DMS153 treated with DMSO at 0.1 percent for 48 hours (cell line): Measurements from ENCODE around the gene CDKN1A.
A peak's percentile ranks its signal among the peaks of the same experiment; 100 is the strongest.

Experiments
- DNase-seq: peaks from one replicate; lab custom pipeline; 2025; ENCODE audit not compliant: unreplicated experiment; lab: John Stamatoyannopoulos, UW

Gene CDKN1A

DNA sequence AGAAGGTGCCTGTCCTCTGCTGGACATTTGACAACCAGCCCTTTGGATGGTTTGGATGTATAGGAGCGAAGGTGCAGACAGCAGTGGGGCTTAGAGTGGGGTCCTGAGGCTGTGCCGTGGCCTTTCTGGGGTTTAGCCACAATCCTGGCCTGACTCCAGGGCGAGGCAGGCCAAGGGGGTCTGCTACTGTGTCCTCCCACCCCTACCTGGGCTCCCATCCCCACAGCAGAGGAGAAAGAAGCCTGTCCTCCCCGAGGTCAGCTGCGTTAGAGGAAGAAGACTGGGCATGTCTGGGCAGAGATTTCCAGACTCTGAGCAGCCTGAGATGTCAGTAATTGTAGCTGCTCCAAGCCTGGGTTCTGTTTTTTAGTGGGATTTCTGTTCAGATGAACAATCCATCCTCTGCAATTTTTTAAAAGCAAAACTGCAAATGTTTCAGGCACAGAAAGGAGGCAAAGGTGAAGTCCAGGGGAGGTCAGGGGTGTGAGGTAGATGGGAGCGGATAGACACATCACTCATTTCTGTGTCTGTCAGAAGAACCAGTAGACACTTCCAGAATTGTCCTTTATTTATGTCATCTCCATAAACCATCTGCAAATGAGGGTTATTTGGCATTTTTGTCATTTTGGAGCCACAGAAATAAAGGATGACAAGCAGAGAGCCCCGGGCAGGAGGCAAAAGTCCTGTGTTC lies 1.3 kb upstream of the CDKN1A start:
- no peak for DNase-seq

DNA sequence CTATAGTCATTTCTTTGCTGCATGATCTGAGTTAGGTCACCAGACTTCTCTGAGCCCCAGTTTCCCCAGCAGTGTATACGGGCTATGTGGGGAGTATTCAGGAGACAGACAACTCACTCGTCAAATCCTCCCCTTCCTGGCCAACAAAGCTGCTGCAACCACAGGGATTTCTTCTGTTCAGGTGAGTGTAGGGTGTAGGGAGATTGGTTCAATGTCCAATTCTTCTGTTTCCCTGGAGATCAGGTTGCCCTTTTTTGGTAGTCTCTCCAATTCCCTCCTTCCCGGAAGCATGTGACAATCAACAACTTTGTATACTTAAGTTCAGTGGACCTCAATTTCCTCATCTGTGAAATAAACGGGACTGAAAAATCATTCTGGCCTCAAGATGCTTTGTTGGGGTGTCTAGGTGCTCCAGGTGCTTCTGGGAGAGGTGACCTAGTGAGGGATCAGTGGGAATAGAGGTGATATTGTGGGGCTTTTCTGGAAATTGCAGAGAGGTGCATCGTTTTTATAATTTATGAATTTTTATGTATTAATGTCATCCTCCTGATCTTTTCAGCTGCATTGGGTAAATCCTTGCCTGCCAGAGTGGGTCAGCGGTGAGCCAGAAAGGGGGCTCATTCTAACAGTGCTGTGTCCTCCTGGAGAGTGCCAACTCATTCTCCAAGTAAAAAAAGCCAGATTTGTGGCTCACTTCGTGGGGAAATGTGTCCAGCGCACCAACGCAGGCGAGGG lies 594 bp upstream of the CDKN1A start:
- no peak for DNase-seq

DNA sequence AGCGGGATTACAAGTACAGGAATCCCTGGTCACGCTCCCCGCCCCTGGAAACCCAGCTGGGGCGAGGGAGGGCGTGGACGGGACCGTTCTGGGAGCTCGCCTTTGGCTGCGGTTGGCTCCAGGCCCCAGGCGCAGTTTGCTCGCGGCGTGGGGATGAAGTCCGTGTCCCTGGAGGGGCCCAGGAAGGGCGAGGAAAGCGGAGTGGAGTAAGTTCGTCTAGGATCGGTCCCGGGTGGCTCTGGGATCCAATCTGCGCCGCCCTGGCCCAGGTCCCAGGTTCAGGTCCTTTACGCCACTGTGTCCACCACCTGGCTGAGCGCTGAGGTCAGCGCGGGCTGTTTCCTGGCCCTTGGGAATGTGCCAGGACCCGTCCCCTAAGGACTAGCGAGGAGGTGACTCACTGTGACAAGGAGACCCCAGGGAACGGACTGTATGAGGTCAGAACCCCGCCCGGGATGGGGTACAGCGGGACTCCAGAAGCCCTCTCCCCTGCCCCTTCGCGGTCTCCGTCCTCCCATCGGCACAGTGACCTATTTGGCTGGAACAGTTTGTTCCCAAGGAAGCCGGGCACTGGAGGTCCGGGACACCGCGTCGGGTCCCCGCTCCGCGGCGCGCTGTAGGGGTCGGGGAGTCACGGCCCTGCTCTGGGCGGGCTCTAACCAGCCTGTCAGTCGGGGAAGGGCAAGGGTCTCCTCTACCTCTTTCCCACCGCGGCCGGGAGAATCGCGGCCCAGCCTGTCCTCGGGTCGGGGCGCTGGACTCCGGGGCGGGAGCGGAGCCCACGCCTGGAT lies 724 bp downstream of the CDKN1A start:
- DNase-seq = no peak

DNA sequence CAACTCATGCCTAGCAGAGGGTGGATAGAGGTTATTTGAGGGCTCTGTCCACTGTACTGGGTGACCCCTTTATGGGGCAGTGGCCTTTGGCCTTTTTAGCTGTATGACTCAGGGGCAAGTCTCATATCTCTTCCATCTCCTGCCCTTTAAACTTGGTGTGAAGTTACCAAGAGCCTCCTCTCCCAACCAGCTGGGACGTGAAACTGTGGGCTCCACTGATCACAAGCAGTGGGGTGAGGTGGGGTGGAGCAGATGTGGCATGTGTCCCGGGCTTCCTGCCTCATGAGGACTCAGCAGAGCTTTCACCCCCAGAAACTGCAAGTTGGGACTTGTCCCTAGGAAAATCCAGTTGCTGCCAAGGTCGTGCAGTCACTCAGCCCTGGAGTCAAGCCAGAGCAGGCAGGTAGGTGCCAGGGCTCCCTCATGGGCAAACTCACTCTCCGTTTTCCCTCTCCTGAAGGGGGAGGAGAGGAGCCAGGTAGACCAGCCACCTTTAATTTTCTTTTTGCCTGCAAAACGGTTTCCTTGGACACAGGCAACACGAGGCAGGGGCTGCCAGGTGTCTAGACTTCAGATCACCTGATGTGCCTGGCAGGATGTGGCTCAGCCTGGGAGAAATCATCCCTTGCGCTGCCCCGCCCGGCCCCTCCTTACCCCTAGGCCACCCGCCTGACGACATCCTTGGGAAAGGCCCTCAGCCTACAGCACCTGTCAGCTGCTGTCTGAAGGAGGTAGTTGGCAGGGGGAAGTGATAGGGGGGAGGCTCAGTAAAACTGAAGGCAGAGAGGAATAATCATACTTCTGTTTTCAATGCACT lies 4.0 kb downstream of the CDKN1A start:
- DNase-seq = peak; percentile 71

DNA sequence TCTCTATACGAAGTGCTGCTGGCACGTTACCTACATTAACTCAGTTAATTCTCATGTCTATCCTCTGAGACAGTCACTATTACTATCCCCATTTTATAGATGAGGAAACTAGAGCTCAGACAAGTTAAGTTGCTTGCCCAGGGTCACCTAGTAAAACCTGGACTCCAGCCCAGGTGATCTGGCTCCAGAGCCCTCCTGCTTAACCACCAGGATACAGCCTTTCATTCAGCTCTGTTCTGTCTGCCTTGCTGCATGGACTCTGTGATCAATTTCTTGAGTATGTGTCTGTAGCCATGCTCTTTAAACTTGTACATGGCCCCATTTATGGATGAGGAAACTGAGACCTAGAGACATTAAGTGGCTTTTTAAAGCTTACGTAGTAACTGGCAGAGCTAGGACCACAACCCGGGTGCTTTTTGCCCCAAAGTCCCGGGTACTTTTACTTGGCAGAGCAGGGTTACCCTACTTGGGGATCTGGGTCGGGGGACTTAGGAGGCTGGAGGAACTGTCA lies 4.7 kb downstream of the CDKN1A start:
- DNase-seq = no peak

DNA sequence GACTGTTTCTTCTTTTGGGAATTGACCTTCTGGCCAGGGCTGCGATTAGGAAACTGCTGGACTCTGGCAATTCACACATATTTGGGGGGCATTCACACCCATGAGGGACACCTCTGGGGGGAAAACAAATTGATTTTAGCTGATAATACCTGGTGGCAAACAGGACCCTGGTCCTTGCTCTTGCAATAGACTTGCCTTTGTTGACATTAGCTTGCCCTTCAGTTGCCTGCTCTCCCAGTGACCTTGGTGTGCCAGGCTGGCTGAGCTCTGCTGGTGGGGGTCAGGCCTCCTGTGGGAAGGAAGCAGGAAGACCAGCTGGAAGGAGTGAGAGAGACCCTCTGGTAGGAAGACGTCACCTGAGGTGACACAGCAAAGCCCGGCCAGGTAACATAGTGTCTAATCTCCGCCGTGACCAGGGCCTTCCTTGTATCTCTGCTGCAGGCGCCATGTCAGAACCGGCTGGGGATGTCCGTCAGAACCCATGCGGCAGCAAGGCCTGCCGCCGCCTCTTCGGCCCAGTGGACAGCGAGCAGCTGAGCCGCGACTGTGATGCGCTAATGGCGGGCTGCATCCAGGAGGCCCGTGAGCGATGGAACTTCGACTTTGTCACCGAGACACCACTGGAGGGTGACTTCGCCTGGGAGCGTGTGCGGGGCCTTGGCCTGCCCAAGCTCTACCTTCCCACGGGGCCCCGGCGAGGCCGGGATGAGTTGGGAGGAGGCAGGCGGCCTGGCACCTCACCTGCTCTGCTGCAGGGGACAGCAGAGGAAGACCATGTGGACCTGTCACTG lies 5.3 kb downstream of the CDKN1A start:
- no peak for DNase-seq

DNA sequence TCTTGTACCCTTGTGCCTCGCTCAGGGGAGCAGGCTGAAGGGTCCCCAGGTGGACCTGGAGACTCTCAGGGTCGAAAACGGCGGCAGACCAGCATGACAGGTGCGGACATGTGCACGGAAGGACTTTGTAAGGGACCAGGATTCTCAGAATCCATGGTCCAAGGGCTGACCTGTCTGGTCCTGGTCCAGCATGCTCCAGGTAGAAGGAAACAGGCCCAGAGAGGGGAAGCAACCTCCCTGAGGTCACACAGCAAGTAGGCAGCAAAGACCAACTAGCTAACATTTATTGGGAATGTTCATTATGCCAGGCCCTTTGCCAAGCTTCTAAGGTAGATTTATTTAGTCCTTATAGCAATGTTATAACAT lies 5.9 kb downstream of the CDKN1A start:
- no peak for DNase-seq

DNA sequence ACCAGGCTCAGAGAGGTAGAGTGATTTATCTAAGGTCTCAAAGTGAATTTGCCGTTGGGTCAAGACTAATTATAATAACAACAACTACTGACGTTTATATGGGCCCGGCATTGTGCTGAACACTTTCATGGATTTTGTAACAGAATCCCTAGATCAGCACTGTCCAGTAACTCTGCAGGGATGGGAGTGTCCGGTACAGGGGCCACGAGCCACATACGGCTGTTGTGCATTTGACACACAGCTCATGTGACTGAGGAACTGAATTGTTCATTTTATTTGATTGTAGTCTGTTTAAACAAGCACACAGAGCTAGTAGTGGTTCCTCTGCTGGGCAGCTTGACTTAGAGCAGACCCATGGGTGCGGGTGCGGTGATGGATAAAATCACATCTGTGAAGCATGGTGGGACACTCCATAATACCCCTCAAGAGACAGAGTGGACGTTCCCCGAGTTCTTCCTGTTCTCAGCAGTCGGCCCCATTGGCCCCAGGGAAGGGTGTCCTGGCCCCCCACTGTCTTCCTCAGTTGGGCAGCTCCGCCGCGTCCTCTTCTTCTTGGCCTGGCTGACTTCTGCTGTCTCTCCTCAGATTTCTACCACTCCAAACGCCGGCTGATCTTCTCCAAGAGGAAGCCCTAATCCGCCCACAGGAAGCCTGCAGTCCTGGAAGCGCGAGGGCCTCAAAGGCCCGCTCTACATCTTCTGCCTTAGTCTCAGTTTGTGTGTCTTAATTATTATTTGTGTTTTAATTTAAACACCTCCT lies 6.8 kb downstream of the CDKN1A start:
- no peak for DNase-seq

DNA sequence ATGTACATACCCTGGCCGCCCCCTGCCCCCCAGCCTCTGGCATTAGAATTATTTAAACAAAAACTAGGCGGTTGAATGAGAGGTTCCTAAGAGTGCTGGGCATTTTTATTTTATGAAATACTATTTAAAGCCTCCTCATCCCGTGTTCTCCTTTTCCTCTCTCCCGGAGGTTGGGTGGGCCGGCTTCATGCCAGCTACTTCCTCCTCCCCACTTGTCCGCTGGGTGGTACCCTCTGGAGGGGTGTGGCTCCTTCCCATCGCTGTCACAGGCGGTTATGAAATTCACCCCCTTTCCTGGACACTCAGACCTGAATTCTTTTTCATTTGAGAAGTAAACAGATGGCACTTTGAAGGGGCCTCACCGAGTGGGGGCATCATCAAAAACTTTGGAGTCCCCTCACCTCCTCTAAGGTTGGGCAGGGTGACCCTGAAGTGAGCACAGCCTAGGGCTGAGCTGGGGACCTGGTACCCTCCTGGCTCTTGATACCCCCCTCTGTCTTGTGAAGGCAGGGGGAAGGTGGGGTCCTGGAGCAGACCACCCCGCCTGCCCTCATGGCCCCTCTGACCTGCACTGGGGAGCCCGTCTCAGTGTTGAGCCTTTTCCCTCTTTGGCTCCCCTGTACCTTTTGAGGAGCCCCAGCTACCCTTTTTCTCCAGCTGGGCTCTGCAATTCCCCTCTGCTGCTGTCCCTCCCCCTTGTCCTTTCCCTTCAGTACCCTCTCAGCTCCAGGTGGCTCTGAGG lies 7.6 kb downstream of the CDKN1A start:
- DNase-seq = no peak

DNA sequence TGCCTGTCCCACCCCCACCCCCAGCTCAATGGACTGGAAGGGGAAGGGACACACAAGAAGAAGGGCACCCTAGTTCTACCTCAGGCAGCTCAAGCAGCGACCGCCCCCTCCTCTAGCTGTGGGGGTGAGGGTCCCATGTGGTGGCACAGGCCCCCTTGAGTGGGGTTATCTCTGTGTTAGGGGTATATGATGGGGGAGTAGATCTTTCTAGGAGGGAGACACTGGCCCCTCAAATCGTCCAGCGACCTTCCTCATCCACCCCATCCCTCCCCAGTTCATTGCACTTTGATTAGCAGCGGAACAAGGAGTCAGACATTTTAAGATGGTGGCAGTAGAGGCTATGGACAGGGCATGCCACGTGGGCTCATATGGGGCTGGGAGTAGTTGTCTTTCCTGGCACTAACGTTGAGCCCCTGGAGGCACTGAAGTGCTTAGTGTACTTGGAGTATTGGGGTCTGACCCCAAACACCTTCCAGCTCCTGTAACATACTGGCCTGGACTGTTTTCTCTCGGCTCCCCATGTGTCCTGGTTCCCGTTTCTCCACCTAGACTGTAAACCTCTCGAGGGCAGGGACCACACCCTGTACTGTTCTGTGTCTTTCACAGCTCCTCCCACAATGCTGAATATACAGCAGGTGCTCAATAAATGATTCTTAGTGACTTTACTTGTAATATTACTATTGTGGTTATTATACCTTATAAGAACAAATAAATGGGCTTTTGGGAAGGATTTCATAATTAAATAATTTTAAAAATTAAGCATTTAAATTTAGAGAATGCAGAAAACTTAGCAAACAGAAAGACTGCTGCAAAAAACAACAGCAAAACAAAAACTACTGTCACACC lies 8.4 kb downstream of the CDKN1A start:
- no peak for DNase-seq

DNA sequence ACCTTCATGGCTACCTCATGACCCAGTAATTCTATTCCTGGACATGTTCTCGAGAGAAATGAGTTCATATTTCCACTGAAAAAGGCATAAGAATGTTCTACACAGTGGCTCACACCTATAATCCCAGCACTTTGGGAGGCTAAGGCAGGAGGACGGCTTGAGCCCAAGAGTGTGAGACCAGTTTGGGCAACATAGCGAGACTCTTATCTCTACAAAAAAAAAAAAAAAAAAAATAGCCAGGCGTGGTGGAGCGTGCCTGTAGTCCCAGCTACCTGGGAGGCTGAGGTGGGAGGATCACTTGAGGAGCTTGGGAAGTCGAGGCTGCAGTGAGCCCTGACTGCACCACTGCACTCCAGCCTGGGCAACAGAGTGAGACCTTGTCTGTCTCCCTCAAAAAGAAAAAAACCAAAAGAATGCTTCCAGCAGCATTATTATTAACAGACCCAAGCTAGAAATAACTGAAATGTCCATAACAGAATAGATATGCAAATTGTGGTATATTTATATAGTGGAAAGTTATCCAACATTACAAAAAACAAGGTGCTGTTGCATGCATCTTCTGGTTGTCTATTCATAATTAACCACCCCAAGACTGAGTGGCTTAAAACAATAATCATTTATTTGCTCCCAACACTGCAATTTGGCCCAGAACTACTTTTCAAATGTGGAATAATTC lies 9.7 kb downstream of the CDKN1A start:
- no peak for DNase-seq

DNA sequence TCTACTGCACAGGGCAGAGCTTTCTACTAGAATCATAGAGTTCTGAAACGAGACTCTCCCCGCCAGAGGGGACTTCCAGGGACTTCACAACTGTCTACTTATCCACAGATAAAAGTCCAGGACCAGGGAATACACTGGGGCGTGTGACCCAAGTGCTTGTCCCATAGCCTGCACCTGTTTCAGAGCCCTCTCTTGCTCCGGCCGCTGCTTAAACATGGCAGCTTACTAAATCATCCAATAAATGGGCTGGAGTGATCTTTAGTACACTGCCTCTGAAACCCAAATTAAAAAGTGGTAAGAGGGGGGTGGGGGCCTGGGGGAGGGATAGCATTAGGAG lies 10.2 kb downstream of the CDKN1A start:
- DNase-seq = no peak

DNA sequence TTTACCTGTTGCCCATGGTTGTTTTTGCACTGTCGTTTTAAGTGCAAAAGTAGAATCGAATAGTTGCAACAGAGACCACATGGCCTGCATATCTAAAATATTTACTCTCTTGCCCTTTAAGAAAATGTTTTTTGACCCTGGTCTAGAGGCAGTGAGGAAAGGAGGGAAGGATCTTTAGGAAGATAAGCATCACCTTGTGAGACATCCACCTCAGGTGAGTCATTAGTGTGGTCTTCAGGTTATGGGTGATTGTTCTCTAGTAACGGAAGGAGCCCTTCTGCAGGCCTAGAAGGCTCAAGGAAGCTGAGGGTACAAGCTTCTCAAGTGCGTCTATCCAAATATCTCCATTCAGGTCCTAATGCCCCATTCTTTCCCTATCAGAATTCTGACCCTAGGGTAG lies 12.5 kb downstream of the CDKN1A start:
- no peak for DNase-seq

DNA sequence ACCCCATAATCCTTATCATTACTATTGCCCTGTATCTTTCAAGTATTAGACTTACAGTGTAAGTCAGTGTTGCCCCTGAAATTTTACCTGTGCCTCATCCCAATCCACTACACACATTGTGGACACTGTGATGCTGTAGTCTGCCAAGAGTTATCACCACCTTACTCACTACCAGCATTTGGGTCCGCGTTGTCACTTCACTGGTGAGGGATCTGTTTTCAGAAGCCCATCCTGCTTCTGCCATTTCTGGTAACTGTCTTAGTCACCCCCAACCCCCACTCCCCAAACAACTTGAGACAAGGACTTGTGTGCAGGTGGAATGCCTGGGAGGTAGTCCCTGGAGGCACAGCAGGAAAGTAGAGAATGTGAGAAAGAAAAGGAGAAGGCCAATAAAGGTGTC lies 13.1 kb downstream of the CDKN1A start:
- DNase-seq = no peak

DNA sequence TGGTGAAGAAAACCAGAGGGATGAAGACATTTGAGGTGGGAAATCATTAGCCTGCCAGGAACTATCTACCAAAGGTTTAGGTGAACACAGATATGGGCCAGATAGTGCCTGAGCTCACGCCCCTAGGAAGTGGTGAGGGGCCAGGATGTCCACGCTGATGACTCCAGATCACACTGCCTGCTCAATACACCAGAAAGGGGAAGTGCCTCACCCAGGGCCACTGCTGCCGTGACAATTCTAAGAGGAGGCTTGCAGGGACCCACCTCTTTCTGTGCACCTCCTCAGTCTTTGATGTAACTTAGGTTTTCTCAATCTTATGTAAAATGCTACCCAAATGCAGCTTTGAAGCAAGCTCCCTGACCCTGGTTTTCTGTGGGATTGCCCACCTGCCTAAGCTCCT lies 13.7 kb downstream of the CDKN1A start:
- no peak for DNase-seq

DNA sequence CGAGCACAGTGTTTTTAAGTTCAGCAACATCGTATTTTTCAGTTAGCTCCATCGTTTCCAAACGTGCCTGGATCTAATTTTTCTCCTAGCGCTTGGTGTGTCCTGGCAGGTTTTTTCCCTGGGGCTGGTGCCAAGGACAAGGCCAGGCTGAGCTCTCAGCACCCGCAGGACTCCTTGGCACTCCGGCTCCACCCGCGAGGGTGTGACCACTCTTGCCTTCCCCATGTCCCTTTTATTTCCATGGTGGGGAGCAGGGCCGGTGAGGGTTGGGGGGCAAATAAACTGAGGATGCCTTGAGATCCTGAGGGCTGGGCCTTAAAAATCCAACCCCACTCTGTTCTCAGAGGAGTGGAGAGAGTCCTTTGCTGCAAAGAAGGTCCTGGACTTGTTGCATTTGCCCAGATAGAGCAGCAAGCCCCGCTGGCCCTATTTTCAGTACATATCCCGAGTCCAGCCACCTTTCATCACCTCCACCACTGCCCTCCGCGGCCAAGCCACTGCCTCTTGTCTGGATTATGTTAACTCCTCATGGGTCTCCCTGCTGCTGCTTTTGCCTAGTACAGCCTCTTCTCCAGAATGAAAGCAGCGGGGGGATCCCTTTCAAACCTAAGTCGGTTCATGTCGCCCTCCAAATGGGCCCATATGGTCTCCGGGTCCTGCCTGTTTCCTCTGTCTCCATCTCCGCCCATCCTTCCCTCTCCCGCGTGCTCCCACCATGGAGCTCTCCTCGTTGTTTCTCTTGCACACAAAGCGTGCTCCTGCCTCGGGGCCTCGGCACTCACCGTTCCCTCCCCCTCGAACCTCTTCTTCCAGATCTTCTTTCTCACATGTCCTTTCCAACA lies 14.6 kb downstream of the CDKN1A start:
- DNase-seq = no peak

DNA sequence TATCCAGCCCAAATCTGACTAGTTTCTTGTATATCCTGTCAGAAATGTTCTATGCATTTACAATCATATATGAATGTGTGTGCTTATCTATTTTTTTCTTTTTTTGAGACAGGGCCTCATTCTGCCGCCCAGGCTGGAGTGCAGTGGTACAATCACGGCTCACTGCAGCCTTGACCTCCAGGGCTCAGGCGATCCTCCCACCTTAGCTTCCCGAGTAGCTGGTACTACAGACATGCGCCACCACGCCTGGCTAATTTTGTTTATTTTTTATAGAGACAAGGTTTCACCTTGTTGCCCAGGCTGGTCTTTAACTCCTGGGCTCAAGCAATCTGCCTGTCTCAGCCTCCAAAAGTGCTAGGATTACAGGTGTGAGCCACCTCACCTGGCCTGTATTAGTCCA lies 16.1 kb downstream of the CDKN1A start:
- DNase-seq = no peak
